PFSK-1 (cell line): ENCODE results near the gene GABRQ.

Experiments used
- POLR2AphosphoS5 ChIP-seq: IDR thresholded peaks from 2 replicates; pipeline ENCODE4 v1.6.1; 2012; ENCODE audit warnings: low read depth, mild to moderate bottlenecking, control low read depth, low read length, moderate library complexity
- TAF1 ChIP-seq: IDR thresholded peaks from 2 replicates; pipeline ENCODE4 v1.6.1; 2012; ENCODE audit warnings: low read length, control low read depth, borderline replicate concordance; ENCODE audit not compliant: insufficient read depth

DNA sequence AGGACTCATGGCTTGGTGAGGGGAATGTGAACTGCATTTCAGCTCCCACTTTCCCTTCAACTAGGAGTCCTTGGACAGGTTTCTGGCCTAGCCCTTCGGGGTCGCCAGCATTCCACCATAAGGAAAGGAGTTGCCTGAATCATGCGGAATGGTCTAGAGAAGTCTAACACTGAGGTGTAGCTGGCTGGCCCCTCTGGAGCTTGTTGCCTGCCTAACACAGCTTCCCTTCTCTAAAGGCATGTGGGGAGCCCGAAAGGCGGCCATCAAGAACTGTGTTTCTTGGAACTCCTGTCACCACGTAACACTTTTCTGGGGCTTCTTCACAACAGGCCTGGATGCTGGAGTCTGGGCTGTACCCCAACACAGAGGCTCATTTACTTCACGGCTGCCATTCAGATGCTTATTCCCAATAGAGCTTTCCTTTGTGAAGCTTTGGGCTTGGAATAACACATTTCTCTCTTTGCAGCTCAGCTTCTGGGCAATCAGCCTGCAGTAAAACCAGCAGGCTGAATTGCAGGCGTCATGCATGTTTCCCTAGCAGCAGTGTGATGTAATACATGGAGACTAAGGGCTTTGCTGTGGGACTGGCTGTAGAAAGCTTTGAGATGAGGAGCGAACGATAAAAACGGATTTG, 5.4 kb downstream of the GABRQ start:
- TF ChIP-seq POLR2AphosphoS5 (no peak), TAF1 (no peak)
